GM11168 (cell line): Measurements from ENCODE around the gene ABHD17C.

Source experiments
- in situ Hi-C: fragments of 300-500 bp; cut with MboI; formaldehyde crosslinking; loops from one replicate; pipeline ENCODE4 v1.12.0; 2022; ENCODE audit warnings: low sequenced_read_pairs; ENCODE audit not compliant: unreplicated experiment

ABHD17C gene

DNA sequence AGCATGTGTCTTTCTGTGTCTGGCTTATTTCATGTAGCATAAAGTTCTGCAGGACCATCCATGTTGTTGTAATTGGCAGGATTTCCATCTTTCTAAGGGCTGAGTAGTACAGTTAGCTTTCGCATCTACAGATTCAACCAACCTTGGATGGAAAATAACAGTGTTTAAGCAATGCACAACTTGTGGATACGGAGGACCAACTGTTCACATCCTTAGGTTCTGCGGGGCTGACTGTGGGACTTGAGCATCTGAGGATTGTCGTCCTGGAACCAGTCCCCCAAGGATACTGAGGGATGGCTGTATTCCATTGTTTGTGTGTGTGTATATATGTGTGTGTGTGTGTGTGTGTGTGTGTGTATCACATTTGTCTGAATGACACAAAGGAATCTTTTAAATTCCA is 27.7 kb downstream of the ABHD17C start:
- in situ Hi-C loops = no loop called here

DNA sequence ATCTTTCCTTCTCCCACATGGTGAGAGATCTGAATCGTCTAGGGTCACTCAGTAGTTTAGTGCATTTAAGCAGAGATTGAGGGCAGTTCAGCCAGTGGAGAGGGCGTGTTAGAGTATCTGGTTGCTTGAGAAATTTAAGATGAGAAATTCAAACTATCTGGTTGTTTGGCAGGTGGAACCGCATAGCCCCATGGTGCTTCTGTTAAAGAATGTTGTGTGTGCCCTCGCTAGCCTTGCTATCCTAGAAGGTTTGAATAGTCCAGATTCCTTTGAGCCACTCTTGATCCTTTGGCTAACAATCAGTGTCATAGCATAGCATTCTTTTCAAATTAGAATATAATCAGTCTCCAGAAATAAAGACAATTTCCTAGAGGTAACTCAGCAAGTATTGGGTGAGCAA is 32.1 kb downstream of the ABHD17C start:
- in situ Hi-C loops = no loop called here

DNA sequence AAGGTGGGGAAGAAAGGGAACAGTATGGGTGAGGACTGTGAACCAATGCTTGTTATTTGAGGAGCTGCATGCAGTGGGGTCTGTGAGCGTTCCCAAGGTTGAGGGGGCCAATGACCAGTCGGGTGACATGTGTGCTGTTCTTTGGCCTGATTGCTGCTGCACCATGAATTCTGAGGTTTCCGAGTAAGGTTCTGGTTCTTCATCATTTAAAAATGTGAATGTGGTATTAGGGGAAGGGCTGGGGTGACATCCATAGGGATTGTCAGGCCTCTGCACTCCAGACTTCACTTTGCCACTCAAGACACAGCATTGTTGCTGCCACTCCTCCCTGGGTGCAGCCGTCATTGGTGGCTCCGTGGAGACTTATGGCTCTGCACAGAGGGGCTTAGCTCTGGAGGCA is 32.5 kb downstream of the ABHD17C start:
- in situ Hi-C loops = no loop called here

DNA sequence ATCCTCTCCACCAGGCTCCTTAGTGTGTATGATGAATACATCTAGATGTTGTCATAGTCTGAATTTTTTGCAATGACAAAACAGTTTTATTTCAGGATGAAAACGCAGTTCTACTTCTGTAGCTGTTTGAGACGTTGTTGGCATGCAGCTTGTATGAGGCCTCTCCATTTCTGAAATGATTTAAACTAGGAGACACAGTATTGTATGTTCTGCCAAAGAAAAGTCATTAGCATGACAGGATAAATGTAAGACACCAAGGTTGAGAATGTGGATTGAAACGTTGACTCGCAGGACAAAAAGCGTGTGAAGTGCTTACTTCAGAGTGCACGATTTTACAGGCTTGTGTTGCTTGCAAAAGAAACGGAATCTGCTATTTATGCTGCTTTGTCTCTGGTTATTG is 35.3 kb downstream of the ABHD17C start:
- in situ Hi-C loops = no loop called here

DNA sequence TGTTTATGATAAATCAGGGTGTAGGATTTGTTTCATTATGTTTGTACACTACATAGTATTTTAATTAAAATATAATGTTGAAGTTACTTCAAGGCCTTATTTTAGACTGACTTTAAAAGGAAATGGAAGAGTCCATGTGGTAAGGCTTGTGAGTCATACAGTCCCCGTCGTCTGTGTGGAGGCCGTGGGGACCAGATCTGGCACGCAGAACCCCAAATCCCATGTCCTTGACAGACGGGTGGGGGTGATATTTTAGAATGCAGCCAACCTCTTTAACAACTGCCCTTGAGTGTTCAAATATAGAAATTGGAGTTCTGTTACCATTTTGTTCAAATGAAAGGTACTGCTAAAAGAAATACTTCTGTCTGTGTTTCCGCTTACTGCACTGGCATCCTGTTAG is 35.8 kb downstream of the ABHD17C start:
- in situ Hi-C loops = no loop called here

DNA sequence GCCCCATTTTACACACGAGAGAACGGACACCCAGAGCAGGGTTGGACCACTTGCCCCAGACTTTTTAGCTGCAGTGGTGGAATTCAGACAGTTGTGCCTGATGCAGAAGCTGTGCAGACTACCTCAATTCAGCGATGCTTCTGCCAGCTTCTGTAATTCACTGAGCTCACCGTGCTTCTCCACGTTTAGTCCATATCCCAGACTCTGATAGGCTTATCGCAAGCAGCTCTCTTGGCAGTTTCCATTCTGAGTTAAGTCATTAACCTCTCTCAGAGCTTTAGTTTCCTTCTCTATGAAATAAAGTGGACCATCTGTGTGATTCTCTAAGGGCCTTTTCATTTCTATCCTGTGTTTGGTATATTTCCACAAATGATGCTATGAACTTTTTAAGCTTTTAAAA is 37.1 kb downstream of the ABHD17C start:
- in situ Hi-C loops = no loop called here

DNA sequence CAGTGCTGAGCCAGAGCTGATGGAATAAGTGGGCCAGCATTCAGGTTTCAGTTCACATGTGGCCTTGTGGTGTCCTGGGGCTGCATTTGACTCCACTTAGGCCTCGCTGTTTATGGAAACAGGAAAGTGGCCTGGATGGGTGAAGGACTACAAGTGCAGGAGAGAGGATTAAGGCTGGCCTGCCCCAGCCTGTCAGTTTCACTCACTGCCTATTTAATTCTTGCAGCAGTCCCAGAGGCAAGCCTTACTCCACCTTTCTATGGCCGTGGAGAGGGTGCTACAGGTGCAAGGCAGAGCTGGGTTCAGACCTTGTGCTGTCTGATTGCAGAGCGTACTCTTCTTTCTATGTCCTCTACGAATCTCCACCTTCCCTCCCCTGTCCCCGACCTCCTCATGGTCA is 37.7 kb downstream of the ABHD17C start:
- in situ Hi-C loops = no loop called here

DNA sequence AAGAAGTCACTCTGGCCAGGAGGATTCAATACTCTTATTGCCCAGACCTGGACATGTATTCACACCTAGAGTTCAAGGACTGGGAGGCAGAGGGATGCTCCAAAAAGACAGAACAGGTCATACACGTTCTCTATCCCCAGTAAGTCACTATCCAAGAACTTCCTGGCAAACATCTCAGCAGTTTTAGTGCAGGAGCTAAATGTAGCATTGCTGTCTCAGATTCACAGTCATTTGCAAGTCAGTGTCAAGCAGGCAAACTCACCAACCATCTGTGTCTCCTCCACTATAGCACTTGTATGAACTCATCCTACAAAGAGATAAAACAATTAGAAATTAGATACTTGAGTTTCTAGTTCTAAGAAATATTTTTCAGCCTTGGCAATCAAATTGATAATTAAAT is 38.4 kb downstream of the ABHD17C start:
- in situ Hi-C loops = no loop called here

DNA sequence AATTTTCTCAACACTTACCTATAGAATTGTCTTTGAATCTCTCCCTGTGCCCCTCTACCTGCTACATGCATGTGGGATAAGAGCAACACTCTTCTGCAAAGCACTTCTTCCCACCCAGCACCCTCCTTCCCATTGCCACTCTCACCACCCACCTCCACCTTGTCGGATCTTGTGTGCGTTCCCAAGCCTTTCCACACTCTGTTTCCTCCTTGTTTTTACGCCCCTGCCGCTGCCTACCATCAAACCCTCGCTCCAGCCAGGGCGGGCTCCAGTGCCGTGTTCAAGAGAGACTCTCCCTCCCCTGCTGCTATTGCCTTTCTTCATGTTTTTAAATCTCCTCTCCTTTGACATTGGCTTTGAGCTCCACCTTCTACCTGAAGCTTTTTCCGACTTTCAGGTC is 40.2 kb downstream of the ABHD17C start:
- in situ Hi-C loops = no loop called here

DNA sequence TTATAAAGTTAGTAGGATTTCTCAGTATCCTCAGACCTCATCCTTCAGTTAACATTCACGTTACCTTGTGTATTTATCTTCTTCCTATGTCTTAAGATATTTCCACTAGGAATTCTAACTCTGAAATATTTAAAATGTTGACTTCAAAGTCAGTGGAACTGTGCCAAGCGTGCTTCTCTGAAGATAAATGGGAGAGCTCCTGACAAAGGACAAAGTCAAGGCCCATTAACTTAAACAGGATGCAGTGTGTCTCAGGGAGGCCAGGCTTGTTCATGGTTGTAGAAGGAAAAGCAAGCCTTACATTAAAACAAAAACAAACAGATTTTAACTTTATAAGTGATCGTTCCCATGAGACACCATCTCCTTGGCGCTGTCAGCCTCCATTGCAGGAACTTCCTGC is 41.5 kb downstream of the ABHD17C start:
- in situ Hi-C loops = no loop called here

DNA sequence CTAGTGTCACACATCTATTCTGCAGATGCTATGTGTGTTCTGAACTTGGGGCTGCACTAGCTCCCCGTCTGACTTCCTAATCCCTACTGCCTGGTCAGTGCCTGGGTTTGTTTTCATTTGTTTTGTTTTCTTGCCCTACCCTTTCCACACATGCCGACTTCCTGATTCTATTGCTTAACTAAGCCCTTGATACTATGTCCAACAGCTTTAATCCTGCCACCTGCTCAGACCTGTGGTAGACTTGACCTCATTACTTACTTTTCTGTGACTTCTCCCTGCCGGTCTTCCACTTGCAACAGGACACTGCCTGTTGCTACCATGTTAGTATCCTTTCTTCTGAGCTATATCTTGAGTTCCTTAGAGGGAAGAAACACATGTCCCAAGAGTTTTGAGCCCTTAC is 44.8 kb downstream of the ABHD17C start:
- in situ Hi-C loops = no loop called here

DNA sequence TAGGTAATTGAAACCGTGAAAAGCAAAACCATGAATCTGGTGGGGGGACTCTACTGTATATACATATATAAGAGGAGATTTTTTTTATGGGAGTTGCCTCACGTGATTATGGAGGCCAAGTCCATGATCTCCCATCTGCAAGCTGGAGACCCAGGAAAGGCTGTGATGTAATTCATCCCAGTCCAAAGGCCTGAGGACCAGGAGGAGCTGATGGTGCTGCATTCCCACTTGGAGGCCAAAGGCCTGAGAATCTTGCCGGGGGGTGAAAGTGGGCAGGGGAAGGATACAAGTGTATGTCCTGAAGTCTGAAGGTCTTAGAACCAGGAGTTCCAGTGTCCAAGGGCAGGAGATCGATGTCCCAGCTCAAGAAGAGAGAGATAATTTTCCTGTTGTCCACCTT is 47.0 kb downstream of the ABHD17C start:
- in situ Hi-C loops = no loop called here

DNA sequence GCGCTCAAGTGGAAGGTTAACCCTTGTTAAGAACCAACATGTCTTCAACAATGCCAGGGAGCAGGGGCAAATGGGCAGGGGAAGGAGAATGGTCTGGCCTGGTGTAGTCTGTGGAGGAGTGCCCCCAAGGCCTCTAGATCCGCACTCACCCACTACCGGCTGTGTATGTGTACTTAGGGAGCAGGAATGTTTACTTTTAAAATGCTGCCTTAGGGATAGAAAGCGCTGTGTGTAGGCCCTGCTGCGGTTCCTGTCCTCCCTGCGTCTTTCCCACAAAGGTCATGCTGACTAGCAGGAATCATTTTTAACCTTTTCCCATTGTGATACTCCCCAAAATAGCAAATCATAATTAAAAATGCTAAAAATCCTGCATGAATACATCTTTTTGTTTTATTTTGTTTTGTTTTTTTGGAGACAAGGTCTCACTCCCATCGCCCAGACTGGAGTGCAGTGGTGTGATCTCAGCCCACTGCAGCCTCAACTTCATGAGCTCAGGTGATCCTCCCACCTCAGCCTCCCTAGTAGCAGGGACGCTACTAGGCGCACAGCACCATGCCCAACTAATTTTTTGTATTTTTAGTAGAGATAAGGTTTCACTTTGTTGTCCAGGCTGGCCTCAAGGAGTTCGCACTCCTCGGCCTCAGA is 48.2 kb downstream of the ABHD17C start:
- in situ Hi-C loops = no loop called here

DNA sequence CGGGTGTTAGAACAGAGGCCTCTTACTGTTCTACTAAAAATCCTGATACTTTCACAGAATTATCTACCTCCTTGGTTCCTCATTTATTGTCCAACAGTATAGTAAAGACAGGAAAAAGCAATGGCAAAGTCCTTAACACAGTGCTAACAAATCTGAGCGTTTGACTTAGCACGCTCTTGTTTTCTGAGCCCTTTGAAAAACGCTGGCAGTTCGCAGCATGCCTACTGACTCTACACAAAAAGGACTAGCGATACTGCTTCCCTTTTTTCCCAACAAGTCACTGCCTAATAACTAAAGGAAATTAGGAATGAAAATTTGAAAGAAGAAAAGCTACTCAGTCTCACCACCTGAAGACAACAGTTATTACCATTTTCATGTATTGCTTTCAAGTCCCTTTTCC is 49.3 kb downstream of the ABHD17C start:
- in situ Hi-C loops = no loop called here

DNA sequence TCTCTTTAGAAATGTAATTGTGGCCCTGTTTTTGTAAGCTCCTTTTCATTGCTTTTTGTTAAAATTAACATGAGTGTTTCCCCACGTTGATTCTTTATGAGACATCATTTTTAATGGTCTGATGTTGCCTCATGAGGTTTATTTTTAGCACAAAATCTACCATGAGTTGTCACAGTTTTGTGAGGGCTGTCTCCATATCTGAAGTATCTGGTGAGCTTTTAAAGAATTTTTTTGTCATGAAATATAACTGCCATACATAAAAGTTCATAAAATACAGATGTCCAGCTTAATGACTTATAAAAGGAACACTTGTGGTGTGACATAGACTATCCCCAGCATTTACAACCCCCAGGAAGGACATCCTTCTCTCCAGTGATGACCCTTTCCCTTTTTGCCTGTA is 49.7 kb downstream of the ABHD17C start:
- in situ Hi-C loops = no loop called here

DNA sequence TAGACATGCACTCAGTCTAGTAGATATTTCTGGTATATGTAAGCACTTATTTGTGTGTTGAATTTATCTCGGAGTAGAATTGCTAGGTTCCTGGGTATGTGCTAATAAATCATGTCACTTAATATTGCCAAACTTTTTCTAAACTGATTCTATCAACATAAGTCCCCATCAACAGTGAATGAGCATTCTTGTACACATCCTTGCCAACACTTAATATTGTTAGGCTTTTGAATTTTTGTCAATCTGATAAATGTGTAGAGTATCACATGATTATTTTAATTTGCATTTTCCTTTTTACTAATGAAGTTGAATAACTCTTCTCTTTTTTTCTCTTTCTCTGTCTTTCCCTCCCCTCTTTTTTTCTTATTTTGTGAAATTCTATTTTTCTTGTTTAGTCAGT is 50.8 kb downstream of the ABHD17C start:
- in situ Hi-C loops = no loop called here

DNA sequence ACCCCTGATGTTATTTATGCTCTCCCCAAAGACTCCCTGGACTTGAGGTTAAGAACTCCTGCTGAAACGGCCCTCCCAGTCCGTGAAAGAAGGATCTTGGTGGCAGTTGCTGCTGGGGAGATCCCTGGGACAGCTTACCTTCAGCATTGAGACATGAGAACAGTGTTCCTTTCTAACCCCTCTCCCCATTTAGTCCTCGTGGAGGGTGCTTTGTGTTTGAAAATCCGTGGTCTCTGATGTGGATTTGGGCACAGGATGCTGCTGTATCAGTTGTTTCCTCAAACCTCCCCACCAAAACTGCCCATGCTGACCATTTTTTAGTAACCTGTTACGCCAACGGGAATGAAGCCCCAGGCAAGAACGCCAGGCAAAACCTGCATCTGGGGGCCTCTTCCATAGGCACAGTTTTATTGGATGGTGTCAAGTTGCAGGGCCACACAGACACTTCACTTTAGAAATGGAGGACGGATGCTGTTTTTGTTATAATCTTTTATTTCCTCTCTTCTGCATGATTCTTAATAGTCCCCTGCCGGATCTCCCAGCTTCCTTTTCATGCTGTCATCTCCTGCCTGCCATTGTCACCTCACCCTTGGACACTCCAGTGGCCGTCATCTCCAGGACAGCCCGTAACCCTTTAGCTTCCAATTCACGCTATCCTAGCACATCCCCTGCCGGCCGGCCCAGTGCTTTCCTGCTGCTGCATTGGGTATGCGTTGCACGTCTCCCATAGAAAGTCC is 52.4 kb downstream of the ABHD17C start:
- in situ Hi-C loops = no loop called here

DNA sequence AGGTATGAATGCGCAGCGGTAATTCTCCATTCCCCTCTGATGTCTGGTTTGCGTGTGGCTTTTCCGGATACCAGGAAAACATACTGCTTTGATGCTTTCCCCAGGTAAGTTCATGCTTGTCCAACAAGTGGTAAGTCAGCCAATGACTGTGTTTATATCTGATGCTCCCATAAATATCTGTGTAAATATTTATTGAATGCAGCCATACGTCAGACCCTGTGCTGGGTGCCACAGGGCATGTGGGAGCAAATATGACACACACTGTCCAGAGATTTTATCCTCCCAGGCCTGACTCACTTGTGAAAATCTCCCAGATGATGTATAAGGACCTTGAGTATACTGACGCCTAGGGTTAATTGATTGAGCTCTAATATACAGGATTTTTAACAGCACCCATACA is 54.5 kb downstream of the ABHD17C start:
- in situ Hi-C loops = no loop called here

DNA sequence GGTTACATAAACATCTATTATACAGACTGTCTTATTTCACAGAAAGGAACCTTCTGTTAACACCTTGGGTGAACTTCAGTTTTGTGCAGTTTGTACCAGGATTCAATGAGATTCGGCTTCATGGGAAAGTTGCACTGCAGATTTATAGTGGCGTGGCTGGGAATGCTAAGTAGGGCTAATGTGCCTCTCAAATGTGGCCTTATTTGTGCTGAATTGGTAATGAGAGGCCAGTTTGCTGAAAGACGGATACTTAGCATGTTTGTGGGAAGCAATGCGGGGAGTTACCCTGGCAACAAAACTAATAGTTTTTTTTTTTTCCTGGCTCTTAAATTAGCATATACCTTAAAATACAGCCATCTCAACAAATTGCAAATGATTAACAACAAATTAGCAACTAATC is 55.5 kb downstream of the ABHD17C start:
- in situ Hi-C loops = loop anchor here (10.0 kb wide), 1 partner anchor 46 kb away; no protein-coding TSS in a partner anchor

DNA sequence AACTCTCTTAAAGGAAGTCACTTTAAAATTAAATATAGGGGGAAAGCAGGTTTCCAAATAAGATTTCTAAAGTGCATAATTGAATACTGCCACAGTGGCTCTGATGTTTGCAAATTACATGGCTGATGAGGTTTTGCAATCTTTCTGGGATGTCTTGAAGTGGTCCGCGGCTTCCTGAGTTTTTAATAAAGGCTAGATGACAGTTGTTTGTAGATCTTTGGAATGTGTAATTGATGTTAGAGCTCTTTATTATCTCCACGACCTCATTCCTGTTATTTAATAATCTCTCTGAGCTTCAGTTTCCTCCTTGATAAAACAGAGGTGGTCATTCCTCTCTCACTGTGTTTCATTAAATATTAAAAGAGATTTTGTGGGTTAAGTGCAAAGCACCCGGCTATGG is 57.1 kb downstream of the ABHD17C start:
- in situ Hi-C loops = loop anchor here (10.0 kb wide), 1 partner anchor 47 kb away; no protein-coding TSS in a partner anchor

DNA sequence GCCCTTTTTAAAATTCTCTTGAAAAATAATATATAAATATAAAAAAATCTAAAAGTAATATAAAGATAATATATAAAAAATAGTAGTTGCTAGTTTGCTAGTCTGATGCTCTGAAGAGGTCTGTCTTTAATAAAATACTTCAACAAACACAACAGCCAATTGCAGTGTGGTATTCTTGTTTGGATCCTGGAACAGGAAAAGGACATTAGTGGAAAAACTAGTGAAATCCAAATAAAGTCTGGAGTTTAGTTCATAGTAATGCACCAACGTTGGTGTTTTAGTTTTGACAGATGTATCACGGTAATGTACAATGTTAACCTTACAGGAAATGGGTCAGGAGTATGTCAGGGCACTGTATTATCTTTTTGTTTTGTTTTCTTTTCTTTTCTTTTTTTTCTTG is 58.1 kb downstream of the ABHD17C start:
- in situ Hi-C loops = loop anchor here (10.0 kb wide), 1 partner anchor 48 kb away; no protein-coding TSS in a partner anchor

DNA sequence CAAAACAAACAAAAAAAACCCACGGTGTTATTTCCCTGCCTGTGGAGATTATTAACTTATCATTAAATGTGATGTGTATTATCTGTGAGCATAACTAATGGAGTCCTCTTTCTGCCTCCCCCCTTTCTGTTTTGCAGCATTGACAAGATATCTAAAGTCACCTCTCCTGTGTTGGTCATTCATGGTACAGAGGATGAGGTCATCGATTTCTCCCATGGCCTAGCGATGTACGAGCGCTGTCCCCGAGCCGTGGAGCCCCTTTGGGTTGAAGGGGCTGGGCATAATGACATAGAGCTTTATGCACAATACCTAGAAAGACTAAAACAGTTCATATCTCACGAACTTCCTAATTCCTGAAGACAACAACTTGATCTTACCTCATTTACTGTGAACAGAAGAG is 58.9 kb downstream of the ABHD17C start:
- in situ Hi-C loops = loop anchor here (10.0 kb wide), 1 partner anchor 49 kb away; no protein-coding TSS in a partner anchor
